NCI-H1092 treated with DMSO at 0.1 percent for 48 hours (cell line): Measurements from ENCODE around the gene CRAMP1.

Experiments
- DNase-seq: peaks from one replicate; lab custom pipeline; 2025; lab: John Stamatoyannopoulos, UW

The CRAMP1 gene

GRCh38 chr16:1687427-1688316 is 75.5 kb downstream of the CRAMP1 start:
- DNase-seq = no peak

- DNase-seq = no peak
Observed at GRCh38 chr16:1688807-1689560, 76.8 kb downstream of the CRAMP1 start.

- DNase-seq = no peak
Observed at GRCh38 chr16:1689853-1690252, 77.7 kb downstream of the CRAMP1 start.

GRCh38 chr16:1690810-1691209 is 78.7 kb downstream of the CRAMP1 start:
- DNase-seq = no peak

GRCh38 chr16:1691276-1691675 is 79.1 kb downstream of the CRAMP1 start:
- no peak for DNase-seq

- DNase-seq = no peak
Observed at GRCh38 chr16:1691956-1692355, 79.8 kb downstream of the CRAMP1 start.

- DNase-seq = no peak
Observed at GRCh38 chr16:1696863-1697262, 84.7 kb downstream of the CRAMP1 start.

GRCh38 chr16:1698680-1699079 is 86.5 kb downstream of the CRAMP1 start:
- no peak for DNase-seq

GRCh38 chr16:1700246-1700645 is 88.1 kb downstream of the CRAMP1 start:
- DNase-seq = no peak

GRCh38 chr16:1701216-1701878 is 89.2 kb downstream of the CRAMP1 start:
- no peak for DNase-seq

- peak; percentile 53 for DNase-seq
Observed at GRCh38 chr16:1705324-1705687, 93.1 kb downstream of the CRAMP1 start.

- peak; percentile 91 for DNase-seq
Observed at GRCh38 chr16:1705688-1706385, 93.7 kb downstream of the CRAMP1 start, which contains the start of gene MAPK8IP3. MAPK8IP3 (plus strand) TSS chr16:1706195; CDS start chr16:1706340, 145 bp downstream.

- no peak for DNase-seq
Observed at GRCh38 chr16:1706386-1707192, 94.4 kb downstream of the CRAMP1 start.

- no peak for DNase-seq
Observed at GRCh38 chr16:1707193-1707790, 95.1 kb downstream of the CRAMP1 start.

GRCh38 chr16:1708083-1708767 is 96.1 kb downstream of the CRAMP1 start:
- DNase-seq = no peak

- DNase-seq = no peak
Observed at GRCh38 chr16:1708768-1709180, 96.6 kb downstream of the CRAMP1 start.

GRCh38 chr16:1709356-1709755 is 97.2 kb downstream of the CRAMP1 start:
- no peak for DNase-seq

GRCh38 chr16:1710811-1711507 is 98.8 kb downstream of the CRAMP1 start:
- no peak for DNase-seq

GRCh38 chr16:1712791-1713261 is 100.7 kb downstream of the CRAMP1 start:
- no peak for DNase-seq
